HUES6 (cell line): ENCODE measurements around the gene FOXP1.

Experiments
- H3K27ac ChIP-seq: 2 replicates; pipeline ENCODE4 v1.7.0; 2013; ENCODE audit warnings: low read depth, mild to moderate bottlenecking, low read length, inconsistent platforms
- H3K27me3 ChIP-seq: 2 replicates; pipeline ENCODE4 v1.6.1; 2013; ENCODE audit warnings: low read length; ENCODE audit not compliant: control insufficient read depth, insufficient read depth
- H3K36me3 ChIP-seq: 2 replicates; pipeline ENCODE4 v1.6.1; 2013; ENCODE audit warnings: low read length; ENCODE audit not compliant: control insufficient read depth, insufficient read depth
- H3K4me1 ChIP-seq: 2 replicates; pipeline ENCODE4 v1.6.1; 2013; ENCODE audit warnings: low read length; ENCODE audit not compliant: control insufficient read depth, insufficient read depth
- H3K4me3 ChIP-seq: 2 replicates; pipeline ENCODE4 v1.5.1; 2013; ENCODE audit warnings: low read depth, low read length
- H3K9ac ChIP-seq: one replicate; pipeline ENCODE4 v1.6.1; 2013; ENCODE audit warnings: mild to moderate bottlenecking, low read length
- H3K9me3 ChIP-seq: 2 replicates; pipeline ENCODE4 v1.6.1; 2013; ENCODE audit warnings: low read depth, low read length; ENCODE audit not compliant: control insufficient read depth, insufficient read depth

Gene FOXP1

GRCh38 chr3:71089271-71089847 lies 494.2 kb downstream of the FOXP1 start:
- peaks cover 10% of the 10 kb centered on the region; the same call in 1 of the 2 replicates for H3K4me1 ChIP-seq
- H3K9ac ChIP-seq, result no peak overlapping the region
- H3K27me3 ChIP-seq, result no peaks in the 10 kb centered on the region
- H3K9me3 ChIP-seq, result no peaks in the 10 kb centered on the region
- H3K4me3 ChIP-seq, result no peak overlapping the region
- H3K36me3 ChIP-seq, result no peaks in the 10 kb centered on the region
- H3K27ac ChIP-seq, result no peak overlapping the region

GRCh38 chr3:71088742-71089141 lies 494.8 kb downstream of the FOXP1 start:
- H3K9ac ChIP-seq, result no peak overlapping the region
- no peaks in the 10 kb centered on the region for H3K27me3 ChIP-seq
- peaks cover 10% of the 10 kb centered on the region; the same call in 1 of the 2 replicates for H3K4me1 ChIP-seq
- H3K9me3 ChIP-seq, result no peaks in the 10 kb centered on the region
- H3K36me3 ChIP-seq, result no peaks in the 10 kb centered on the region
- H3K4me3 ChIP-seq, result no peak overlapping the region
- no peak overlapping the region for H3K27ac ChIP-seq

- no peak overlapping the region for H3K9ac ChIP-seq
- H3K27ac ChIP-seq, result no peak overlapping the region
- no peaks in the 10 kb centered on the region for H3K27me3 ChIP-seq
- H3K9me3 ChIP-seq, result no peaks in the 10 kb centered on the region
- H3K4me3 ChIP-seq, result no peak overlapping the region
- H3K36me3 ChIP-seq, result no peaks in the 10 kb centered on the region
- H3K4me1 ChIP-seq, result peaks cover 10% of the 10 kb centered on the region; the same call in 1 of the 2 replicates
Measured at GRCh38 chr3:71088019-71088708, 495.4 kb downstream of the FOXP1 start.

GRCh38 chr3:71087143-71088018 lies 496.1 kb downstream of the FOXP1 start:
- Histone ChIP-seq H3K4me3 (no peak overlapping the region), H3K36me3 (no peaks in the 10 kb centered on the region), H3K9ac (no peak overlapping the region), H3K27me3 (no peaks in the 10 kb centered on the region), H3K4me1 (peaks cover 10% of the 10 kb centered on the region; the same call in 1 of the 2 replicates), H3K27ac (no peak overlapping the region), H3K9me3 (no peaks in the 10 kb centered on the region)

GRCh38 chr3:71086777-71087142 lies 496.8 kb downstream of the FOXP1 start:
- no peak overlapping the region for H3K27ac ChIP-seq
- no peak overlapping the region for H3K4me3 ChIP-seq
- no peaks in the 10 kb centered on the region for H3K27me3 ChIP-seq
- peaks cover 10% of the 10 kb centered on the region; the same call in 1 of the 2 replicates for H3K4me1 ChIP-seq
- H3K36me3 ChIP-seq, result no peaks in the 10 kb centered on the region
- H3K9ac ChIP-seq, result no peak overlapping the region
- no peaks in the 10 kb centered on the region for H3K9me3 ChIP-seq

GRCh38 chr3:71083726-71084131 lies 499.8 kb downstream of the FOXP1 start:
- H3K27me3 ChIP-seq, result no peaks in the 10 kb centered on the region
- no peaks in the 10 kb centered on the region for H3K36me3 ChIP-seq
- peaks cover 27% of the 10 kb centered on the region for H3K4me1 ChIP-seq
- H3K27ac ChIP-seq, result no peak overlapping the region
- no peak overlapping the region for H3K4me3 ChIP-seq
- no peaks in the 10 kb centered on the region for H3K9me3 ChIP-seq
- no peak overlapping the region for H3K9ac ChIP-seq

GRCh38 chr3:71082833-71083232 lies 500.7 kb downstream of the FOXP1 start:
- H3K4me1 ChIP-seq, result peaks cover 30% of the 10 kb centered on the region
- no peak overlapping the region for H3K27ac ChIP-seq
- H3K36me3 ChIP-seq, result no peaks in the 10 kb centered on the region
- no peaks in the 10 kb centered on the region for H3K27me3 ChIP-seq
- no peak overlapping the region for H3K9ac ChIP-seq
- H3K4me3 ChIP-seq, result no peak overlapping the region
- H3K9me3 ChIP-seq, result no peaks in the 10 kb centered on the region

- peaks cover 22% of the 10 kb centered on the region for H3K4me1 ChIP-seq
- H3K36me3 ChIP-seq, result no peaks in the 10 kb centered on the region
- no peak overlapping the region for H3K27ac ChIP-seq
- no peaks in the 10 kb centered on the region for H3K27me3 ChIP-seq
- no peak overlapping the region for H3K4me3 ChIP-seq
- no peaks in the 10 kb centered on the region for H3K9me3 ChIP-seq
- no peak overlapping the region for H3K9ac ChIP-seq
Measured at GRCh38 chr3:71080517-71081083, 502.9 kb downstream of the FOXP1 start.

GRCh38 chr3:71078723-71079525 lies 504.6 kb downstream of the FOXP1 start:
- H3K36me3 ChIP-seq, result no peaks in the 10 kb centered on the region
- no peaks in the 10 kb centered on the region for H3K27me3 ChIP-seq
- no peak overlapping the region for H3K9ac ChIP-seq
- H3K4me3 ChIP-seq, result no peak overlapping the region
- no peaks in the 10 kb centered on the region for H3K9me3 ChIP-seq
- H3K27ac ChIP-seq, result no peak overlapping the region
- H3K4me1 ChIP-seq, result peaks cover 25% of the 10 kb centered on the region

- Histone ChIP-seq H3K9me3 (no peaks in the 10 kb centered on the region), H3K4me1 (peaks cover 25% of the 10 kb centered on the region), H3K27me3 (no peaks in the 10 kb centered on the region), H3K9ac (no peak overlapping the region), H3K36me3 (no peaks in the 10 kb centered on the region), H3K4me3 (no peak overlapping the region), H3K27ac (no peak overlapping the region)
Measured at GRCh38 chr3:71078199-71078598, 505.3 kb downstream of the FOXP1 start.
